GM15510 (cell line): ENCODE results near the gene RET.

Experiments
- POLR2A ChIP-seq: IDR thresholded peaks from 3 replicates; pipeline ENCODE4 v1.6.1; 2011; ENCODE audit warnings: borderline replicate concordance; ENCODE audit not compliant: insufficient read length; ENCODE audit errors: extremely low read depth

Gene RET

GRCh38 chr10:43041422-43042342 is 35.2 kb upstream of the RET start:
- TF ChIP-seq POLR2A = no peak

DNA sequence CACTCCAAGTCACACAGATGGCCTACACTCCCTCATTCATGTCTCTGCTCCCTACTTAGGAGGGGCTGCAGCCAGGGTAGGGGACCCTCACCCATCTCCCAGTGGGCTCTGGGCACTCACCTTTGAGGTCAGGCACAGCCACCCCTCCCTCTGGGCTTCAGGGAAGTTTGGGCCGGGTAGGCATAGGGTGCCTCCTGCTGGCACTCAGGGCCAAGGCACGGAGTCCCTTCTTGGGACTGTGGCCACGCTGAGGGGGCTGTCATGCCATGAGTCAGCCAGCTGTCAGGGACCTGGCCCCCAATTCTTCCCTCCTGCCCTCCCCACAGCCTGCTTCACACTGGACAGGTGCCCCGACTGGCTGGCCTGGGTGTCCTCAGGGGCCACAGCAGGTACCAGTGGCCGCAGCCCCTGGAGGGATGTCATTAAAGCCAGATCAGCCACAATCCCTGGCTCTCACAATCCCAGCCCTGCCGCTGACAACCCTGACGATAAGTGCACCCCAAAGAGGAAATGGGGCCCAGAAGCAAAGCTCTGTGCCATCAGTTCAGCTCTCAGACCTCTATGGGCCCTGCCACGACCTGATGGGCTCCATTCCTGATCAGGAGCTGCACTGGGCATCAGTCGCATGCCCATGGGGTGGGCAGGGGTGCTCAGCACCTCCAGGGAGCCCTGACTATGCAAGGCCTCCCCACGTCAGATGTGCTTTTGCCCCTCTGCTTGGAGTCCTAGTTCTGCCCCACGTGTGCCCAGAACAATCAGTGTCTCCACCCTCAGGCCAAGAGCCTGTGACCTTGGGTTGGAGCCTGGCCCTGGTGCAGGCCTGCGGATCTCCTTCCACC is 34.1 kb upstream of the RET start:
- no peak for TF ChIP-seq POLR2A

DNA sequence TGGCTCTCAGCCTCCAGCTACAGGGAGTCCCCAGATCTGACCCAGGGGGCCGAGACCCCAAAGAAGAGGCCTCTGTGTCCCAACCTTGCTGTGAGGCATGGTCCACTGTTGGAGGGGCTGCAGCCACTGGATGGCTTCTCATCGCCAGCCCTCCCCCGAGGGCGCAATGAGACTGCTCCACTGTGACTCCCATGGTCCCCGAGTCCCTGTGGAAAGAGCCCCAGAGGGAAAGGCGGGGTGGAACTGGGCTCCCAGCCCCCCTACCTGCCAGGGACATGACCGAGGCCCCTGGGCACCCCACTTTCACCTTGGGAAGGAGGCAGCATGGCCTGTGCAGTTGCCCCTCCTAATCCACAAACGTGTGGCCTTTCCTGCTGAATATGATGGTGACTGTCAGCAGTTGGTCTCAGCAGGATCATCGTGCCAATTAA is 33.5 kb upstream of the RET start:
- no peak for TF ChIP-seq POLR2A

GRCh38 chr10:43043773-43044447 is 33.0 kb upstream of the RET start:
- TF ChIP-seq POLR2A = no peak

- no peak for TF ChIP-seq POLR2A
Observed at GRCh38 chr10:43044448-43044921, 32.4 kb upstream of the RET start.

GRCh38 chr10:43044961-43045621 is 31.8 kb upstream of the RET start:
- no peak for TF ChIP-seq POLR2A

GRCh38 chr10:43045631-43046287 is 31.1 kb upstream of the RET start:
- no peak for TF ChIP-seq POLR2A

GRCh38 chr10:43046288-43046991 is 30.4 kb upstream of the RET start:
- no peak for TF ChIP-seq POLR2A

- no peak for TF ChIP-seq POLR2A
Observed at GRCh38 chr10:43047288-43047970, 29.4 kb upstream of the RET start.

- TF ChIP-seq POLR2A = no peak
Observed at GRCh38 chr10:43048301-43049051, 28.4 kb upstream of the RET start.

DNA sequence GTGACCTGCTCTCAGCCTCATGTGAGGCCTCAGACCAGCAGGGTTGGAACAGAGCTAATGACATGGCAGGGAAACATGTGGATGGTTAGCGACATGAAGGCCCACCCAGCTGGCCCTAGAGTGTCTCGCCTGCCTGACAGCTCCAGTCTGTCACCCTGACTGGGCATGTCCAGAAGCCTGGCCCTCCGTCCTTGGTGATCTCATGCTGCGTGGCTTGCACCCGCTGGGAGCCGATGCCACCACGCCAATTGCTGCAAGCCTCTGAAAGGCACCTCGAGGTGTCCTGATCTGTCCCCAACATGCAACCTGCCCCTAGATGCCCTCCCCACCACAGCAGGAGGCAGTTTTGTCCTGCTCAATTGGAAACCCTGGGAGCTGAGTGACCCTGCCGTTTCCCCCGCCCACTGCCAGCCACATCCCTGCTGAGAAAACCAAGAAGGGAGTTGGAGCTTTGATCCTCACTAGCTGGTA is 27.8 kb upstream of the RET start:
- no peak for TF ChIP-seq POLR2A

DNA sequence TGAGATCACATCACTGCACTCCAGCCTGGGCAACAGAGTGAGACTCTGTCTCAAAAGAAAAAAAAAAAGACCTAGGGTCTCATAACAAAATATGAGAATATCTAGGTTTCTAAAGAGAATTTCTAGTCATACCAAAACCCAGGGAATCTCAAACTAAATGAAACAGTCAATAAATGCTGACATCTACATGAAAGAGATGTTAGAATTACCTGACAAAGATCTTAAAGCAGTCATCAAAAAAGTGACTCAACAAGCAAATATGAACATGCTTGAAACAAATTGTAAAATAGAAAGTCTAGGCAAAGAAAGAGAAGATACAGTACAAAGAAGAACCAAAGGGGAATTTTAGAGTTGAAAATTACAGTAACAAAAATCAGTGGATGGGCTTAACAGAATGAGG is 26.9 kb upstream of the RET start:
- no peak for TF ChIP-seq POLR2A
